Putamen (tissue), 1 donor: Measurements from ENCODE around the gene TMEM100.

Experiments
- DNase-seq: peaks from one replicate; pipeline ENCODE4 v3.0.0-alpha.2; 2016; ENCODE audit warnings: low spot score

TMEM100 gene

GRCh38 chr17:55722742-55723487 lies at the start of gene TMEM100:
TMEM100 (minus strand) TSS chr17:55722864; CDS start chr17:55721070, 1,794 bp downstream.
- DNase-seq, result no peak

- DNase-seq, result no peak
These were observed 49.4 kb upstream of the TMEM100 start for GRCh38 chr17:55772086-55772485.

GRCh38 chr17:55770196-55770870 lies 47.7 kb upstream of the TMEM100 start:
- no peak for DNase-seq

- no peak for DNase-seq
These were observed 46.9 kb upstream of the TMEM100 start for GRCh38 chr17:55769625-55770000.

- DNase-seq, result no peak
These were observed 46.4 kb upstream of the TMEM100 start for GRCh38 chr17:55768936-55769624.

GRCh38 chr17:55765472-55765871 lies 42.8 kb upstream of the TMEM100 start:
- DNase-seq, result no peak

GRCh38 chr17:55764610-55765009 lies 41.9 kb upstream of the TMEM100 start:
- DNase-seq, result no peak

GRCh38 chr17:55763856-55764255 lies 41.2 kb upstream of the TMEM100 start:
- DNase-seq, result no peak

GRCh38 chr17:55762086-55762858 lies 39.6 kb upstream of the TMEM100 start:
- no peak for DNase-seq

- DNase-seq, result no peak
These were observed 38.1 kb upstream of the TMEM100 start for GRCh38 chr17:55760643-55761355.

GRCh38 chr17:55758171-55758570 lies 35.5 kb upstream of the TMEM100 start:
- DNase-seq, result no peak

GRCh38 chr17:55757659-55758058 lies 35.0 kb upstream of the TMEM100 start:
- no peak for DNase-seq

GRCh38 chr17:55756689-55757088 lies 34.0 kb upstream of the TMEM100 start:
- no peak for DNase-seq

- no peak for DNase-seq
These were observed 29.1 kb upstream of the TMEM100 start for GRCh38 chr17:55751720-55752250.

GRCh38 chr17:55750750-55751657 lies 28.3 kb upstream of the TMEM100 start, which contains the start of gene PCTP:
PCTP (plus strand) TSS chr17:55751051; CDS start chr17:55751104, 53 bp downstream.
- DNase-seq, result peak; percentile 82

- no peak for DNase-seq
These were observed 27.3 kb upstream of the TMEM100 start for GRCh38 chr17:55749985-55750384.

GRCh38 chr17:55748841-55749240 lies 26.2 kb upstream of the TMEM100 start:
- DNase-seq, result no peak

GRCh38 chr17:55747209-55747608 lies 24.5 kb upstream of the TMEM100 start:
- no peak for DNase-seq

GRCh38 chr17:55746466-55746865 lies 23.8 kb upstream of the TMEM100 start:
- DNase-seq, result no peak

GRCh38 chr17:55745258-55745657 lies 22.6 kb upstream of the TMEM100 start:
- no peak for DNase-seq
